GM12875 (cell line): ENCODE data around the gene HOXA9.

ENCODE experiments used
- H3K4me3 ChIP-seq: one replicate; pipeline ENCODE4 v1.5.1; 2011; ENCODE audit warnings: low read depth, low read length, control low read depth
- CTCF ChIP-seq: IDR thresholded peaks from 2 replicates; pipeline ENCODE4 v1.5.1; 2011; ENCODE audit warnings: low read depth, mild to moderate bottlenecking, control low read depth, inconsistent platforms, low read length, moderate library complexity, borderline replicate concordance; ENCODE audit not compliant: insufficient read depth

Gene HOXA9

GRCh38 chr7:27138472-27138871 lies 26.9 kb downstream of the HOXA9 start:
- no peak for TF ChIP-seq CTCF
- no peak overlapping the region for H3K4me3 ChIP-seq

GRCh38 chr7:27137640-27138315 lies 27.6 kb downstream of the HOXA9 start:
- H3K4me3 ChIP-seq, result no peak overlapping the region
- TF ChIP-seq CTCF, result no peak

GRCh38 chr7:27134392-27134791 lies 30.9 kb downstream of the HOXA9 start:
- TF ChIP-seq CTCF, result no peak
- H3K4me3 ChIP-seq, result no peak overlapping the region

- H3K4me3 ChIP-seq, result no peak overlapping the region
- TF ChIP-seq CTCF, result no peak
These were observed 31.7 kb downstream of the HOXA9 start for GRCh38 chr7:27133409-27134231.

- no peak overlapping the region for H3K4me3 ChIP-seq
- no peak for TF ChIP-seq CTCF
These were observed 32.4 kb downstream of the HOXA9 start for GRCh38 chr7:27132978-27133377.

- no peak overlapping the region for H3K4me3 ChIP-seq
- no peak for TF ChIP-seq CTCF
These were observed 33.1 kb downstream of the HOXA9 start for GRCh38 chr7:27132214-27132613.

- no peak for TF ChIP-seq CTCF
- no peak overlapping the region for H3K4me3 ChIP-seq
These were observed 33.9 kb downstream of the HOXA9 start for GRCh38 chr7:27131390-27131819.
